GM12878 (cell line): ENCODE measurements around the gene SLFN5. TPM values are rescaled to one million over a fixed set of nuclear protein-coding genes. Genes with fewer than 3 reads are reported as not detected.

Experiments used
- ATAC-seq: fragments of 200-7000 bp; cut with Tn5 transposase; 3 replicates; pipeline ENCODE4 v1.9.1; 2020; ENCODE audit warnings: mild to moderate bottlenecking, moderate library complexity
- BruUV-seq: library from RNA; stranded (reverse); fragments of 400-500 nt; replicated peaks from 2 replicates; lab custom pipeline; 2021; lab: Mats Ljungman, UMichigan
- CTCF ChIA-PET: fragments of 300-600 bp; sonication (Branson Sonifier 250); formaldehyde crosslinking; extraction: SDS; loops from one replicate; lab custom pipeline; 2021; ENCODE audit warnings: inconsistent platforms; lab: Yijun Ruan, JAX
- POLR2A ChIA-PET: fragments of 350-600 bp; formaldehyde crosslinking; extraction: SDS; loops from one replicate; lab custom pipeline; 2021; ENCODE audit warnings: inconsistent platforms; lab: Charles Lee
- RAD21 ChIA-PET: fragments of 300-600 bp; sonication (Branson Sonifier 250); formaldehyde crosslinking; loops from one replicate; lab custom pipeline; 2023; ENCODE audit warnings: antibody characterized with exemption; ENCODE audit not compliant: unreplicated experiment; lab: Charles Lee
- SMC1A ChIA-PET: fragments of 300-600 bp; sonication (Branson Sonifier 250); formaldehyde crosslinking; loops from one replicate; lab custom pipeline; 2023; ENCODE audit not compliant: unreplicated experiment, uncharacterized antibody; lab: Charles Lee
- DNase-seq: peaks from one replicate; pipeline ENCODE4 v3.0.0-alpha.2; 2011; ENCODE audit warnings: low read depth, low spot score
- FAIRE-seq: peaks from 3 replicates; lab custom pipeline; 2011; peaks lifted over from hg19 to GRCh38; lab: Jason Lieb, UNC
- H2AFZ ChIP-seq: 2 replicates; pipeline ENCODE4 v1.6.0; 2011; ENCODE audit warnings: low read depth, low read length, control low read depth; ENCODE audit not compliant: control insufficient read depth
- H3K27ac ChIP-seq: 2 replicates; pipeline ENCODE4 v1.5.1; 2011; ENCODE audit warnings: control low read depth; ENCODE audit not compliant: control insufficient read depth, insufficient read depth
- H3K27me3 ChIP-seq, 2 experiments: replicated peaks in 1 of 2; 2 replicates each; pipeline versions ENCODE4 v1.6.0 to v1.6.1; 2011; ENCODE audit warnings: low read length in 1 of 2; ENCODE audit not compliant: control insufficient read depth in 2 of 2, insufficient read depth in 2 of 2
- H3K36me3 ChIP-seq, 2 experiments: 2 replicates each; pipeline ENCODE4 v1.5.1; 2011; ENCODE audit warnings: low read length in 1 of 2; ENCODE audit not compliant: control insufficient read depth in 2 of 2, insufficient read depth in 2 of 2
- H3K4me1 ChIP-seq: 2 replicates; pipeline ENCODE4 v1.6.1; 2011; ENCODE audit warnings: mild to moderate bottlenecking, low read length, moderate library complexity, mixed read lengths; ENCODE audit not compliant: control insufficient read depth, insufficient read depth
- H3K4me2 ChIP-seq: 2 replicates; pipeline ENCODE4 v1.6.0; 2011; ENCODE audit warnings: control low read depth; ENCODE audit not compliant: control insufficient read depth, insufficient read depth
- H3K4me3 ChIP-seq: fragments of 200-600 bp; sonication (generic); 2 replicates; pipeline ENCODE4 v1.5.1; 2016
- H3K79me2 ChIP-seq: 2 replicates; pipeline ENCODE4 v1.6.0; 2011; ENCODE audit warnings: low read length; ENCODE audit not compliant: control insufficient read depth, insufficient read depth
- H3K9ac ChIP-seq: 2 replicates; pipeline ENCODE4 v1.8.0; 2011; ENCODE audit warnings: low read length, control low read depth, mixed read lengths; ENCODE audit not compliant: control insufficient read depth, insufficient read depth
- H3K9me3 ChIP-seq: replicated peaks from 3 replicates; pipeline ENCODE4 v1.5.1; 2011; ENCODE audit warnings: mild to moderate bottlenecking, low read length; ENCODE audit not compliant: control insufficient read depth, insufficient read depth
- H4K20me1 ChIP-seq: 2 replicates; pipeline ENCODE4 v1.6.0; 2011; ENCODE audit not compliant: control insufficient read depth, insufficient read depth
- ATF2 ChIP-seq: IDR thresholded peaks from 2 replicates; pipeline ENCODE4 v1.6.1; 2012; ENCODE audit warnings: low read length, inconsistent platforms
- CEBPB ChIP-seq, 2 experiments: fragments of 150-350 bp in 1 of 2; IDR thresholded peaks; 2 replicates each; pipeline ENCODE4 v1.6.1; 2012 to 2014; ENCODE audit warnings: low read depth in 2 of 2, low read length in 2 of 2, borderline replicate concordance in 1 of 2, inconsistent platforms in 1 of 2
- IRF3 ChIP-seq: fragments of 450-650 bp; IDR thresholded peaks from 2 replicates; pipeline ENCODE4 v1.6.1; 2014; ENCODE audit warnings: mild to moderate bottlenecking
- IRF4 ChIP-seq: IDR thresholded peaks from 2 replicates; pipeline ENCODE4 v1.6.1; 2011; ENCODE audit warnings: low read depth, low read length
- NKRF ChIP-seq: fragments of 450-650 bp; conservative IDR thresholded peaks from 2 replicates; pipeline ENCODE4 v1.6.1; 2017; ENCODE audit warnings: mild to moderate bottlenecking, moderate library complexity
- RFX5 ChIP-seq: IDR thresholded peaks from 2 replicates; pipeline ENCODE4 v1.6.1; 2011; ENCODE audit warnings: low read depth, low read length, improper control_type of control experiment
- SUZ12 ChIP-seq: fragments of 200-600 bp; sonication (generic); IDR thresholded peaks from one replicate; pipeline ENCODE4 v1.6.1; 2018; ENCODE audit warnings: antibody characterized with exemption, mild to moderate bottlenecking; ENCODE audit not compliant: unreplicated experiment
- ZBED1 ChIP-seq: IDR thresholded peaks from 2 replicates; pipeline ENCODE4 v1.6.1; 2016; ENCODE audit warnings: borderline replicate concordance
- ZBTB11 ChIP-seq: fragments of 450-650 bp; formaldehyde crosslinking; IDR thresholded peaks from 2 replicates; pipeline ENCODE4 v1.5.0; 2022; ENCODE audit warnings: mild to moderate bottlenecking, missing genetic modification characterization
- WGBS: methylation state at CpG from one replicate; pipeline ENCODE4 v1.1.6; 2016; ENCODE audit warnings: low lambda C conversion rate; ENCODE audit not compliant: insufficient replicate concordance, insufficient coverage; ENCODE audit errors: missing lambda C conversion rate; 5-methylcytosine and 5-hydroxymethylcytosine counted together
- in situ Hi-C: fragments of 300-500 bp; cut with MboI; formaldehyde crosslinking; loops from 9 replicates; pipeline ENCODE4 v1.14.3; 2018; ENCODE audit warnings: mixed read lengths
- intact Hi-C: fragments of 100-400 bp; cut with micrococcal nuclease; formaldehyde crosslinking; loops from one replicate; pipeline ENCODE4 v1.14.2; 2022; ENCODE audit not compliant: unreplicated experiment
- polyA plus RNA-seq, 11 experiments: library from polyadenylated mRNA; depleted of rRNA in 4 of 11; unstranded in 6 of 11; stranded (reverse) in 5 of 11; fragments of >200 nt; fragmentation: Nextera tagmentation in 4 of 11; fragmentation: Illumina TruSeq in 1 of 11; extraction: Ambion mirVana in 4 of 11; extraction: Trizol in 1 of 11; gene quantifications; 1 replicate in 1 of 11; 2 replicates in 10 of 11; pipeline versions ENCODE4 v1.2.1 to v1.2.3, GENCODE V29; 2011 to 2016; ENCODE audit warnings: inconsistent platforms in 2 of 11, missing spikeins in 2 of 11, low read depth in 1 of 11
- total RNA-seq, 4 experiments: library from RNA; depleted of rRNA in 3 of 4; stranded (reverse); fragments of >200 nt in 3 of 4; fragmentation: Illumina TruSeq in 1 of 4; extraction: Trizol in 1 of 4; gene quantifications; 2 replicates each; pipeline versions ENCODE4 v1.2.1 to v1.2.3, GENCODE V29; 2013 to 2021

SLFN5 gene
- total and polyA plus RNA-seq, 10 of the 15 experiments (the other 5 are each of a cell fraction or from before 2014, with no cell fraction given): 0.19 to 2.1 (median 1.3) TPM

GRCh38 chr17:35227546-35227945 lies 15.3 kb upstream of the SLFN5 start:
- H3K4me3 ChIP-seq: no peak overlapping the region
- no peak for ATAC-seq
- no peaks in the 10 kb centered on the region for H3K27me3 ChIP-seq
- H3K27ac ChIP-seq: no peak overlapping the region
- intact Hi-C loops: no loop called here
- in situ Hi-C loops: no loop called here
- H2AFZ ChIP-seq: no peak overlapping the region
- H4K20me1 ChIP-seq: no peaks in the 10 kb centered on the region
- no peak for FAIRE-seq
- no peaks in the 10 kb centered on the region for H3K9me3 ChIP-seq
- ChIA-PET POLR2A (no interaction called here), RAD21 (no interaction called here), CTCF (no interaction called here), SMC1A (interaction anchor here (0.6 to 1.5 kb wide), 2 partner anchors 11 to 370 kb away, joined by 3 to 4 read pairs; no protein-coding TSS in a partner anchor)
- no TSS peak for BruUV-seq
- 64% methylated on average over 2 of the region's 2 CpGs for WGBS
- DNase-seq: no peak
- H3K4me2 ChIP-seq: no peak overlapping the region
- H3K4me1 ChIP-seq: no peaks in the 10 kb centered on the region
- H3K36me3 ChIP-seq: no peaks in the 10 kb centered on the region
- no peaks in the 10 kb centered on the region for H3K79me2 ChIP-seq
- H3K9ac ChIP-seq: no peak overlapping the region
- TF ChIP-seq IRF4 (no peak), IRF3 (no peak), NKRF (no peak), ZBTB11 (no peak), SUZ12 (no peak), ZBED1 (no peak), CEBPB (IDR thresholded peaks at IDR 0.05; ENCODE audit: borderline replicate concordance in 1 of 2, low read depth in 2 of 2, low read length in 2 of 2) (no peak), RFX5 (no peak), ATF2 (no peak)
